Ovary (tissue), 3 donors: Measurements from ENCODE around the gene SESN1.

ENCODE experiments used
- CTCF ChIP-seq, 3 donors: fragments of 450-650 bp in 2 of 3; fragments of 200-600 bp in 1 of 3; IDR thresholded peaks; one replicate each; pipeline versions ENCODE4 v1.5.1 to v1.8.0; 2016 to 2022; ENCODE audit warnings: antibody characterized with exemption in 3 of 3, mild to moderate bottlenecking in 1 of 3
- EP300 ChIP-seq: sonication (generic); formaldehyde crosslinking; IDR thresholded peaks from one replicate; pipeline ENCODE4 v1.6.1; 2017; ENCODE audit warnings: antibody characterized with exemption
- donor health status: DM: no; HTN: no; CAD: no.

GRCh38 chr6:109095036-109095834 is 589 bp upstream of the SESN1 start, which contains the start of gene CEP57L1:
- TF ChIP-seq CTCF (IDR thresholded peaks at IDR 0.05): peak in 1 of 3 donors; percentile 27
- no peak for TF ChIP-seq EP300
